Vagina (tissue), 2 donors: ENCODE results near the gene FOXP4. TPM values are rescaled to one million over a fixed set of nuclear protein-coding genes. Genes with fewer than 3 reads are reported as not detected.

Experiments
- DNase-seq, 2 donors: peaks; one replicate each; pipeline ENCODE4 v3.0.0-alpha.2; 2017; ENCODE audit errors: extremely low spot score in 2 of 2
- H3K27ac ChIP-seq: fragments of 200-600 bp; sonication (generic); one replicate; pipeline ENCODE4 v1.5.1; 2019
- H3K27me3 ChIP-seq: fragments of 200-600 bp; sonication (generic); one replicate; pipeline ENCODE4 v1.5.1; 2019
- H3K36me3 ChIP-seq, 2 donors: fragments of 200-600 bp; sonication (generic); one replicate each; pipeline ENCODE4 v1.5.1; 2017 to 2019
- H3K4me1 ChIP-seq: fragments of 200-600 bp; sonication (generic); one replicate; pipeline ENCODE4 v1.5.1; 2019
- H3K4me3 ChIP-seq, 2 donors: fragments of 200-600 bp; sonication (generic); 1 replicate in 1 of 2; 2 replicates in 1 of 2; pipeline ENCODE4 v1.5.1; 2016 to 2019
- H3K9me3 ChIP-seq: fragments of 200-600 bp; sonication (generic); one replicate; pipeline ENCODE4 v1.5.1; 2019
- CTCF ChIP-seq, 3 experiments: fragments of 450-650 bp in 2 of 3; fragments of 200-600 bp in 1 of 3; sonication (generic) in 1 of 3; IDR thresholded peaks; one replicate each; pipeline ENCODE4 v1.5.1; 2017 to 2019; ENCODE audit warnings: antibody characterized with exemption in 3 of 3, mild to moderate bottlenecking in 2 of 3, moderate library complexity in 2 of 3
- POLR2A ChIP-seq, 2 donors: fragments of 450-650 bp; IDR thresholded peaks; one replicate each; pipeline ENCODE4 v1.6.1; 2017; ENCODE audit warnings: antibody characterized with exemption in 2 of 2, mild to moderate bottlenecking in 2 of 2, moderate library complexity in 2 of 2
- POLR2AphosphoS5 ChIP-seq, 2 donors: sonication (generic); formaldehyde crosslinking; IDR thresholded peaks; one replicate each; pipeline ENCODE4 v1.9.0; 2017; ENCODE audit warnings: antibody characterized with exemption in 2 of 2, mild to moderate bottlenecking in 2 of 2, low read depth in 1 of 2; ENCODE audit not compliant: insufficient read depth in 1 of 2
- intact Hi-C: fragments of 100-400 bp; cut with DNase I; formaldehyde crosslinking; loops from one replicate; pipeline ENCODE4 v1.15.1; 2023
- total RNA-seq: library from RNA; depleted of rRNA; stranded (reverse); fragments of >200 nt; gene quantifications from one replicate; pipeline ENCODE4 v1.2.3, GENCODE V29; 2016

Gene FOXP4
- total RNA-seq, 1 donor from 2014 or later, result 7.4 TPM

DNA sequence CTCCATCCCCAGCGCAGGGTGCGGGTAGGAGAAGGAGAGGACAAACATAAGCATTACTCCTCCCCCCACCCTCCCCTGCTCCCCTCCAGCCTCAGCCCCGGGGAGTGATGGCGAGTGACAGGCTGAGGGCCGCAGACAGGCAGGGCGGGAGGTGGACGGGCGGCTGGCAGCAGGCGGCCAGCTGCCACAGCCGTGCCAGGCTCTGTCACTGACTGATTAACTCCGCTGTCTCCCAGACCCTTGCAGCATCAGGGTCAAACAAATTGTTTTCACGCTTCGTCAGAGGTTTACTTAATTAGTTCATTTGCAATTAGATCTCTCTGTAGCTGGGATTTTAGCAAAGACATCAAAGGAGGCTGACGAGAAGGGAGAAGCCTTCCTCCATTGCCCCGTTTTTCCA is 41.9 kb downstream of the FOXP4 start:
- Histone ChIP-seq H3K27ac (no peak overlapping the region), H3K9me3 (no peaks in the 10 kb centered on the region), H3K4me1 (peaks cover 9% of the 10 kb centered on the region), H3K4me3 (no peak overlapping the region), H3K27me3 (no peaks in the 10 kb centered on the region), H3K36me3 (peaks cover 0 to 8% of the 10 kb centered on the region in 2 donors)
- TF ChIP-seq POLR2AphosphoS5 (IDR thresholded peaks at IDR 0.05; ENCODE audit: insufficient read depth in 1 of 2, low read depth in 1 of 2), result no peak
- TF ChIP-seq CTCF (IDR thresholded peaks at IDR 0.05), result no peak
- TF ChIP-seq POLR2A (IDR thresholded peaks at IDR 0.05), result no peak
- intact Hi-C loops, result no loop called here
- no peak for DNase-seq

DNA sequence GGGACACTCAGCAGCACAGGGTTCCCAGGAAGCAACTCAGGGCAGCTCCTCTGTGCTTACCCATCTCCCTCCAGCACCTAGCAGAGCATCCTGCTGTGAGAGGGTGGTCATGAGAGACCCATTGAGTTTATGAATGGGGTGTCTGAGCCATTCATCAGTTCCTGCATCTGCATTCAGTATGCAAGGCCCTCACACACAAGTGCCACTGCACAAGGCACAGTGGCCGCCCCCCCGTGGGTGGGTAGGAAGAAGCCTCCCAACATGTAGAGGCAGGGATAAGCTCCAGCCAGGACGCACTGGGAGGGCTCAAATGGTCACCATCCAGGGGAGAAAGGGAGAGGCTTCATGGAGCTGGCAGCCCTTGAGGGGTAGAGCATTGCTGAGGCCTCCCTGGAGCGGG is 43.0 kb downstream of the FOXP4 start:
- Histone ChIP-seq H3K4me1 (peaks cover 10% of the 10 kb centered on the region), H3K36me3 (peaks cover 0 to 8% of the 10 kb centered on the region in 2 donors)

DNA sequence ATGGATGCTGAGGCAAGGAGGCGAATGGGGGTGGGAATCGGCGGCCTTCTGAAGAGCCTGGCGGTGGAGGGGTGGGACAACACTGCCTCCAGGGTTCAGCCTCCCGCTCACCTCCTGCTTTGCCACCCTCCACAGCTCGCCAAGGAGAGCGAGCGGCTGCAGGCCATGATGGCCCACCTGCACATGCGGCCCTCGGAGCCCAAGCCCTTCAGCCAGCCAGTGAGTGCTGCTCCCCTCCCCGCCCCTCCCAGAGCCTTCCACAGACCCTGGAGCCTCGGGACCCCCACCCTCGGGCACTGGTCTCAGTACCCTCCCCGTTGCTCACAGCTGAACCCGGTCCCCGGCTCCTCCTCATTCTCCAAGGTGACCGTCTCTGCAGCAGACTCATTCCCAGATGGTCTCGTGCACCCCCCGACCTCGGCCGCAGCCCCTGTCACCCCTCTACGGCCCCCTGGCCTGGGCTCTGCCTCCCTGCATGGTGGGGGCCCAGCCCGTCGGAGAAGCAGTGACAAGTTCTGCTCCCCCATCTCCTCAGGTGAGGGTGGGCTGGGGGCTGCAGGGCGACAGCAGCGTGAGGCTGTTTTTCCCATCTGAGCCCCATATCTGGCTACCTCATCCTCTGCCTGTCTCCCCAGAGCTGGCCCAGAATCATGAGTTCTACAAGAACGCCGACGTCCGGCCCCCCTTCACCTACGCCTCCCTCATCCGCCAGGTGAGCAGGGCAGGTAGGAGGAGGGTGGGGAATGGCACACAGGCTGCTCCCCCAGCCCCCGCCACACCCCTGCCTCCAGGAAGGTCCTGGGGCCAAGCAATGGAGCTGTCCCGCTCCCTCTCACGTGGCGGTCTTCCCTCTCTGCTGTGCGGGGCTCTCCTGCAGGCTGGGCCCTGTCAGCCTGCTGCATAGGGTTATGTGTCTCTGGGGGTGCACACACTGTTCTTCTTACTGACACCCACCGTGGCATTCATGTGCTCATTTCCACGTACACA is 43.7 kb downstream of the FOXP4 start:
- intact Hi-C loops, result loop anchor here (5.0 kb wide), 3 partner anchors 128 to 223 kb away; no protein-coding TSS in a partner anchor
- peaks cover 10% of the 10 kb centered on the region for H3K4me1 ChIP-seq
- no peak for DNase-seq
- H3K27me3 ChIP-seq, result no peaks in the 10 kb centered on the region
- TF ChIP-seq POLR2A (IDR thresholded peaks at IDR 0.05), result no peak
- TF ChIP-seq POLR2AphosphoS5 (IDR thresholded peaks at IDR 0.05; ENCODE audit: insufficient read depth in 1 of 2, low read depth in 1 of 2), result no peak
- TF ChIP-seq CTCF (IDR thresholded peaks at IDR 0.05), result no peak
- no peak overlapping the region for H3K27ac ChIP-seq
- H3K4me3 ChIP-seq, result no peak overlapping the region
- no peaks in the 10 kb centered on the region for H3K9me3 ChIP-seq
- peaks cover 0 to 8% of the 10 kb centered on the region in 2 donors for H3K36me3 ChIP-seq

More for the DNA sequence above, 43.0 kb downstream of the FOXP4 start:
- DNase-seq, result no peak
- H3K27me3 ChIP-seq, result no peaks in the 10 kb centered on the region
- no peak overlapping the region for H3K27ac ChIP-seq
- no peak overlapping the region for H3K4me3 ChIP-seq
- no peak for TF ChIP-seq POLR2A (IDR thresholded peaks at IDR 0.05)
- TF ChIP-seq CTCF (IDR thresholded peaks at IDR 0.05), result no peak
- TF ChIP-seq POLR2AphosphoS5 (IDR thresholded peaks at IDR 0.05; ENCODE audit: insufficient read depth in 1 of 2, low read depth in 1 of 2), result no peak
- intact Hi-C loops, result no loop called here
- no peaks in the 10 kb centered on the region for H3K9me3 ChIP-seq

DNA sequence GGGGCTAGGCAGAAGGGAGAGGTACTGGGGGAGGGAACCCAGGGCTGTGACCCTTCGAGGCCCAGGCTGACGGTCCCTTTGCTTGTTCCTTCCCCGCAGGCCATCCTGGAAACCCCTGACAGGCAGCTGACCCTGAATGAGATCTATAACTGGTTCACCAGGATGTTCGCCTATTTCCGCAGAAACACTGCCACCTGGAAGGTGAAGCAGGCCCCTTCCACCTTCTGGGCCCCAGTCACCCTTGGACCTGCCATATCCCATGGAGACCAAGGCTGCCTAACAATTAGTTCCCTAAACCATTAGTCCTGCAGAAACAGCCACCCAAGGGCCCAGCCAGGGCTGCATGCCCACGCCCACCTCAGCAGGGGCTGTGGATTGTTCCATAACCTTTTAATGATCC is 44.9 kb downstream of the FOXP4 start:
- peaks cover 0 to 8% of the 10 kb centered on the region in 2 donors for H3K36me3 ChIP-seq
- intact Hi-C loops, result loop anchor here (5.0 kb wide), 3 partner anchors 129 to 224 kb away; no protein-coding TSS in a partner anchor

More for the DNA sequence above, 44.9 kb downstream of the FOXP4 start:
- no peak for DNase-seq
- Histone ChIP-seq H3K4me3 (no peak overlapping the region), H3K4me1 (peaks cover 11% of the 10 kb centered on the region), H3K27ac (no peak overlapping the region), H3K9me3 (no peaks in the 10 kb centered on the region), H3K27me3 (no peaks in the 10 kb centered on the region)
- TF ChIP-seq CTCF (IDR thresholded peaks at IDR 0.05) (no peak), POLR2AphosphoS5 (IDR thresholded peaks at IDR 0.05; ENCODE audit: insufficient read depth in 1 of 2, low read depth in 1 of 2) (no peak), POLR2A (IDR thresholded peaks at IDR 0.05) (no peak)
